Activated T-cell treated with anti-CD3 and anti-CD28 coated beads for 4 hours (primary cell): ENCODE measurements around the gene NHSL1.
A peak's percentile ranks its signal among the peaks of the same experiment; 100 is the strongest.
"Not testable (repeated sequence)": the region's sequence is repeated elsewhere in the genome, so short reads cannot be mapped to it uniquely, and the experiment has no call there.

Experiments
- DNase-seq: peaks from one replicate; pipeline ENCODE4 v3.0.0-alpha.2; 2020

NHSL1 gene

GRCh38 chr6:138454981-138455706 lies 44.1 kb downstream of the NHSL1 start:
- DNase-seq: peak; percentile 51

- no peak for DNase-seq
Measured at GRCh38 chr6:138451043-138451442, 48.3 kb downstream of the NHSL1 start.

- no peak for DNase-seq
Measured at GRCh38 chr6:138450445-138450844, 48.8 kb downstream of the NHSL1 start.

GRCh38 chr6:138446821-138447220 lies 52.5 kb downstream of the NHSL1 start:
- no peak for DNase-seq

GRCh38 chr6:138443979-138444378 lies 55.3 kb downstream of the NHSL1 start:
- DNase-seq: no peak

GRCh38 chr6:138442663-138443062 lies 56.6 kb downstream of the NHSL1 start:
- DNase-seq: no peak

GRCh38 chr6:138441965-138442364 lies 57.3 kb downstream of the NHSL1 start:
- DNase-seq: no peak

GRCh38 chr6:138440758-138441357 lies 58.4 kb downstream of the NHSL1 start:
- DNase-seq: no peak

- DNase-seq: no peak
Measured at GRCh38 chr6:138440296-138440695, 59.0 kb downstream of the NHSL1 start.

- no peak for DNase-seq
Measured at GRCh38 chr6:138439546-138439945, 59.7 kb downstream of the NHSL1 start.

GRCh38 chr6:138434925-138435324 lies 64.4 kb downstream of the NHSL1 start:
- no peak for DNase-seq

- DNase-seq: no peak
Measured at GRCh38 chr6:138434096-138434495, 65.2 kb downstream of the NHSL1 start.

GRCh38 chr6:138432063-138432356 lies 67.3 kb downstream of the NHSL1 start:
- no peak for DNase-seq

- DNase-seq: no peak
Measured at GRCh38 chr6:138431256-138432062, 67.8 kb downstream of the NHSL1 start.

GRCh38 chr6:138430361-138431145 lies 68.7 kb downstream of the NHSL1 start:
- DNase-seq: no peak

- no peak for DNase-seq
Measured at GRCh38 chr6:138429761-138430160, 69.5 kb downstream of the NHSL1 start.

GRCh38 chr6:138428944-138429598 lies 70.2 kb downstream of the NHSL1 start:
- no peak for DNase-seq

- no peak for DNase-seq
Measured at GRCh38 chr6:138427701-138428100, 71.6 kb downstream of the NHSL1 start.

- no peak for DNase-seq
Measured at GRCh38 chr6:138426500-138427123, 72.7 kb downstream of the NHSL1 start.

- not testable (repeated sequence) for DNase-seq
Measured at GRCh38 chr6:138425256-138425655, 74.0 kb downstream of the NHSL1 start.

GRCh38 chr6:138424004-138424904 lies 75.0 kb downstream of the NHSL1 start:
- DNase-seq: no peak
